HG03460 (cell line): ENCODE results near the gene GNAL.
A peak's percentile ranks its signal among the peaks of the same experiment; 100 is the strongest.
"Not testable (repeated sequence)": the region's sequence is repeated elsewhere in the genome, so short reads cannot be mapped to it uniquely, and the experiment has no call there.

ENCODE experiments used
- ATAC-seq: cut with Tn5 transposase; IDR thresholded peaks from one replicate; pipeline ENCODE4 v1.9.1; 2021; ENCODE audit not compliant: unreplicated experiment

The GNAL gene

DNA sequence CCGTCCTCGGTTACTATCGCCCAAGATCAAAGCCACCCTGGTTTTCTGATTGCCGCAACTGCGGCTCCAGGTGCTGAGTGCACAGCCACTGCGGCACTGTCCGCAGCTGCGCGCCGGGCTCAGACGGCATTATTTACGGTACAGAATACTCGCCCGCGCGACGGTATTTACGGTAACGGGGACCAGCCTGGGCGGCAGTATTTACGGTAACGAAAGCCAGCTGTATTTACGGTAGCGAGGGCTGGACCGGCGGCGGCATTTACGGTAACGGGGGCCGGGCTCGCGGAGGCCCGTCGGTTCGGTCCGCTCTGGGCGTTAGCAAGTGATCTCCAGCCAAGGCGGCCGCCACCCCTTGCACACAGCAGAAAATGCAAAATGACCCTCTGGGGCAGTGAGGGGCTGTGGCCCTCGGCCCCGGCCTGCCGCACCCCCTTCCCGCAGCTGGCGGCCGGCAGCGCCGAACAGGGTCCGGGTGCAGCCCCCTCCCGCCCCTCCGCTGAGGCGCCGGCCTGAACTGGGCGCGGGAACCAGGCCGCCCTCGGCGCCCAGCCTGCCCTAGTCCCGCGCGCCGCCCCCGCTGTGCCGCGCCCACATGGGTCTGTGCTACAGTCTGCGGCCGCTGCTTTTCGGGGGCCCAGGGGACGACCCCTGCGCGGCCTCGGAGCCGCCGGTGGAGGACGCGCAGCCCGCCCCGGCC is at the start of gene GNAL:
TSS of gene GNAL (plus strand) at position 293 of the 697 bp plus-strand sequence. CDS start at position 593, 300 bp downstream.
- ATAC-seq = peak; percentile 73

DNA sequence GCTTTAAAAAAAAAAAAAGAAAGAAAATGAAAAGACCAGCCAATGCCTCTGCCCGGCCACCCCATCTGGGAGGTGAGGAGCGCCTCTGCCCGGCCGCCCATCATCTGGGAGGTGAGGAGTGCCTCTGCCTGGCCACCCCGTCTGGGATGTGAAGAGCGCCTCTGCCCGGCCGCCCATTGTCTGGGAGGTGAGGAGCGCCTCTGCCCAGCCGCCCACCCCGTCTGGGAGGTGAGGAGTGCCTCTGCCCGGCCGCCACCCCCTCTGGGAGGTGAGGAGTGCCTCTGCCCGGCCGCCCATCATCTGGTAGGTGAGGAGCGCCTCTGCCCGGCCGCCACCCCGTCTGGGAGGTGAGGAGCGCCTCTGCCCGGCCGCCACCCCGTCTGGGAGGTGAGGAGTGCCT is 41.8 kb upstream of the GNAL start:
- ATAC-seq = not testable (repeated sequence)

DNA sequence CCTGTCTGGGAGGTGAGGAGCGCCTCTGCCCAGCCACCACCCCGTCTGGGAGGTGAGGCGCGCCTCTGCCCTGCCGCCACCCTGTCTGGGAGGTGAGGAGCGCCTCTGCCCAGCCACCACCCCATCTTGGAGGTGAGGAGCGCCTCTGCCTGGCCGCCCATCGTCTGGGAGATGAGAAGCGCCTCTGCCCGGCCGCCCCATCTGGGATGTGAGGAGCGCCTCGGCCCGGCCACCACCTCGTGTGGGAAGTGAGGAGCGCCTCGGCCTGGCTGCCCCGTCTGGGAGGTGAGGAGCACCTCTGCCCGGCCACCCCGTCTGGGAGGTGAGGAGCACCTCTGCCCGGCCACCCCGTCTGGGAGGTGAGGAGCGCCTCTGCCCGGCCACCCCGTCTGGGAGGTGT is 41.3 kb upstream of the GNAL start:
- ATAC-seq = not testable (repeated sequence)

DNA sequence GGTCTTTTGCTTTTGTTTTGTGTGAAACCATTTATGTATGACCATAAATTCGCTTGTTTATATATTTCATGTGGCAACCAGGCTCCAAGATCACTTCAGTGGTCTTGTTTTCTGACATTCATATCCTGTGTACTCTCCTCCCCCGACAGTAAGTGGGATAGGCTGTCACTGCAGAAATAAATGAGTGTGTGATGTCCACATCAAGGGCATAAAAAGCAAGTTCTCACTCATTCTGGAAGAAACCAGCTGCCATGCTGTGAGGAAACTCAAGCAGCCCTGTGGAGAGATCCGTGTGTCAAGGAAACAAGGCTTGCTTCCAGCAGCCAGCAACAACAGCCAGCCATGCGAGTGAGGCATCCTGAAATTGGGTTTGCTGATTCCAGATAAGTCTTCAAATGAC is 39.2 kb upstream of the GNAL start:
- ATAC-seq = no peak

DNA sequence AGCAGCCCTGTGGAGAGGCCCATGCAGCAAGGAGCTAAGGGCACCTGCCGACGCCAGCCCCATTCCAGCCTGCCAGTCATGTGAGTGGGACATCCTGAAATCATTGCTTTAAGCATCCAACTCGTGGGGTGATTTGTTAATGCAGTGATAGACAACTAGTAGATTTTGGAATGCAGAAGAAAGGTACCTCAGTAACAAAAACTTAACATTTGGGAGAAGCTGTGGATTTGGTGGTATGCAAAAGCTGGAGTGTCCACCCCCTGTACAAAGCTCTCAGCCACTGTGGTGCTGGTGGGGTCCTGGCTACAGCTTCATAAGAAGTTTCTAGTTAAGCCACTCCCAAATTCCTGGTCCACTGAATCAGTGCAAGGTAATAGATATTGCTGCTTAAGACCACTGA is 37.2 kb upstream of the GNAL start:
- no peak for ATAC-seq

DNA sequence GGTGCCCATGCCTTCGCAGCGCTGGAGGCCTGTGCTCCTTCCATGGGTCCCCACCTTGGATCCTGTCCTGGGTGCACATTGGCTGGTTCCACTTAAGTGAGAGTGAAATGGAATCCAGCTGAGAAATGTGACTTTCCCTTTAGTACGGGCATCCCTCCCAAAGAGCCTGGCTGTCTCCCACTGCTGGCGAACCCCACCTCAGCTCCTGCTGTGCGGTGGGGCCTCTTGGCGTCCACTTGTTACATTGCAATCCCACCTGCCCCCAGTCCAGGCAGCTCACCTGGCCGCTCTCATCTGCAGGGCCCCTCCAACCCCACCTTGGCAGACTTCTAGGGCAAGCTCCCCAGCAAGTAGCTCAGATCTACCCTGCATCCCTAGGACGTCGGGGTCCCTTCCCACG is 35.5 kb upstream of the GNAL start:
- ATAC-seq = no peak

DNA sequence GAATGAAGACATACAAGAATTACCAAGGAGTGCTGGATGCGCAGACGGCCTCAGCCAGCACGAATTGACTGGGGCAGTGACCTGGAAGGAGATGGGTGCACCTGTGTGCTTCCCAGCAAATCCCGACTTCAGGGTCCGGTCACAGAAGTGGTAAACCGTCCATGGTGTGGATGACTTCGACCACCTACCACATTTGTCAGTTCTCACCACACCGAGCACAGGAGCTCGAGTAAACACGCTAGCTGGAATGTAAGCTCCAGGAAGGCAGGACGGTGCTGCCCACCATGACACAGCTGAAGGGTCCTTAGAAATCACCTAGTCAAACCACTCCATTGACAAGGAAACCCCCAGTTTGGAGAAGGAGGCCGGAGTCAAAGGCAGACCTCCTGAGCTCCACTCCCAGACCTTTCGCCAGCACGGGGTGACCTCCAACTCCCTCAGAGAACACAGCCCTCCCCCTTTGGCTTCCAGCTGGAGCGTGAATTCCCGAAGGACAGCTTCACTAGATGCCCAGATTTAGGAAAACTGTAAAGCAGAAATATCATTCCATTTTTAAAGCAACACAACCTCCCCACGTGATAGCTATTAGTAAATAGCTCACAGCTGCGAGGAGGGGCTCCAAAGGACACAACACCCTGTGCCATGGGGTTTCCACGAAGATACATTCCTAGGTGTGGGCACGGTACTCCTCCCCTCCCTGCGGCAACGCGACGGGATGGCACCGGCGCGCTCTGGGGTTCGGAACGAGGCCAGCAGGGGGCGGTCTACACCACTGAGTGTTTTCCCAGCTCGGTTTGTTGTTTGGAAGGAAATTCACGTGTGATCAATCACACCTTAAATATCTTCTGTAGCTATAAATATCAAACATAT is 34.1 kb upstream of the GNAL start:
- no peak for ATAC-seq

DNA sequence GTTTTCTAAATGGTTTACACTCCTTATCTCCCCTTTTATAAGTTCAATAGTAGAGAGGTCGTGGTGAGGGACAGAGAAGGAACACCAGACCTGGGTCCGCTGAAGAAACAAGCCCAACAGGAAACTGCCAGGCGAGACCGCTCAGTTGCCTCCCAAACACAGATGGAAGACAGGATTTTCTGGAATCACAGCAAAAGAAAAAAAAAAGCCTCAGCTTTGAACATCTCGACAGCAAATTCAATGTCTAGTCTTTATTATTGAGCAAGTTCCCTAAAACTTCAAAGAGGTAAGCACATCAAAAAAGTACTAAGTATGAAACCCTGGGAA is 33.5 kb upstream of the GNAL start:
- no peak for ATAC-seq

DNA sequence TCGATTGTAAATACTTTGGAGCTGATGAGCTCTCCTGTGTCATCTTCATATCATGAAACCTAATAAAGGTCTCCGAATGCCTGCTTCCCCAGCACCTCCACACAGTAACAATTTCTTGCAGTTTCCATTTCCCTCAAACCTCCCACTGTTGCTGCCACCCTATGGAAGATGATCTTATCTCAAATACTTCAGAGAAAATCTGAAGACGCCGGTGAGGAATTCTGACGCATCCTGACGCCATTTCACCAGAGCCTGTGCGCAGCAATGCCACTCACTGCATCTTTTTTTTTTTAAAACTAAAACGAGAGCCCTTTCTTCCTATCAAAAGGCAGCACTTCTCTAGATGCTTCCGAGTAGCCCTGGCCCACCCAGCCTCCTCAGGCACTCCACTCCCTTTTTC is 31.9 kb upstream of the GNAL start:
- ATAC-seq = no peak

DNA sequence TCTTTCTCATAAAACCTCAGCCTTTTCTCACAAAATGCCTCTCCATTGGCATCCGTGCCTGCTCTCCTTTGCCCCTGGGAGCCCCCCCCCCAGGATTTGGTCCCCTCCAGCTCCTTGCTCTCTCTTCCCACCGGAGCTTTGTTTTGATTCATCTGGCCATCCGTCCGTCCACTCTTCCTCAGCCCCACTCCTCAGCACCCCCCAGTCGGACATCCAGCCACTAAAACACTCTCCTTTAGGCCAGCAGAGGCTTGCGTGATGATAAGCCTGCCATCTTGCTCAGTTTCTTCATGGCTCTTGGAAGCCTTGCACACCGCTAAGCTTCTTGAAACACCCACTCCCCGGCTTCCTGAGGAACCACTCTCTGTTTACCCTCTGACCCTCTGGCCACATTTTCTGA is 31.5 kb upstream of the GNAL start:
- ATAC-seq = no peak

DNA sequence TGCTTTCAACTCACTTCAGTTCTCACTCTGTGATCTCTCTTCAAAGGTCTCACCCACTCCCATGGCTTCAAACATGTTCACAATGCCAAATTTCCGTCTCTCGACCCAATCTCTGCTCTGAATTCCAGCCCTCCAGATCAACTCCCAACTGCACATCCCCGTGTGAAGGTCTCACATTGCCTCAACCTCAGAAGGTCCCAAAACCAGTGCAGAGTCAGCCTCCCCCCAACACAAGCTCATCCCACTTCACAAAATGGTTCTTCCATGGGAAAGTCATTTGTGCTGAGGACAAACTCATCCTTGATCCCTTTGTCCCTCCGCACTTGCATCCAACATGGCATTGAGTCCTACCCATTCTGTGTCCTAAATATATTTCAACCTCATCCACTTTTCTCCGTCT is 31.0 kb upstream of the GNAL start:
- no peak for ATAC-seq

DNA sequence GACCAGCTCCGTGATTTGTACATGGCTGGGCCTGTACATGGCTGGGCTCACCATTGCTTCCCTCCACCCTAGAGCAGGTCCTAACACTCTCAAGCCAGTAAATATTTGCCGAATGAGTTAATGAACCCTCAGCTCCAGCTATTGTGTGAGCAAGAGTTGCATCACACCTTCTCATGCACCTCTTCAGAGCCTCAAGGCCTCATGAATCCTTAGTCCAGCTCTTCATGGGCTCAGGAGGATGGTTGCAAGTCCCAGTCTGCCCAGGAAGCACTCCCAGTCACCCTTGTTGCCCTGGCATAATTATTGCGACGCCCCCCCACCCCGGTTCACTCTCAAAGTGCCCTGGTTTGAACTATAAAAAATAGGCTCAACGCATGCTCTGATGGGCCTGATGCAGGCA is 30.1 kb upstream of the GNAL start:
- ATAC-seq = no peak

DNA sequence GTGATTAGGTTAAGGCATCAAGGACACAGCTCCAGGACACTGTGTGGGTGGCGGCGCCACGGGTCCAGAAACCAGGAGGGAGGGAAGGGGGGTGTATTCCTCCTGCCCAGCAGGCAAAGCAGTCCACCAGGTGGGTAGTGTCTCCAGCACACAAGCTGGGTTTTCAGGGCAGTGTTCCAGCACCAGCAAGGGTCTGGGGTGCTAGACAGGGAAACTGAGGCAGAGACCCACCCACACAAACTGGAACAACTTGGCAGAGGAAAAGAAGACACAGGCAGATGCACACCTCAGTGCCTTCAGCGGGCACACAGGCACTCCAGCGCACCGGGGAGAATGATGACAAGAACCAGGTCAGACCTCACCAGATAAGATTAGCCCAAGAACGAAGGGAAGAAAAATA is 28.4 kb upstream of the GNAL start:
- ATAC-seq = no peak

DNA sequence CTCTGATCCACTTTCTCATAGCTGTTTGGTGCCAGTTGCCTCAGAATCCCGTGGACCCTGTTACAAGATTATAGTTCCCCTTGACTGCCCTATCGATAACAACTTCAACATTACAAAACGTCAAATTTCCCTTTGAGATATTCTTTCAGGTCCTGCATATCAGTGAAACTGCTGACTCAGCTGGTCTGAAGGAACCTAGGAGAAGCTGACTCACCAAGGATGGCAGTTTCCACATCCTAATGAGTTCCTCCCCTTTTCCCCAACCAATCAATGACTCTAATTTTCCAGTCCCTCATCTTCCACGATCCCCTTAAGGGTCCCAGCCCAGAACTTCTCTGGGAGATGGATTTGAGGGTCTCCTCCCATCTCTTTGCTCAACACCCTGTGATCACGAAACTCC is 27.6 kb upstream of the GNAL start:
- ATAC-seq = no peak

DNA sequence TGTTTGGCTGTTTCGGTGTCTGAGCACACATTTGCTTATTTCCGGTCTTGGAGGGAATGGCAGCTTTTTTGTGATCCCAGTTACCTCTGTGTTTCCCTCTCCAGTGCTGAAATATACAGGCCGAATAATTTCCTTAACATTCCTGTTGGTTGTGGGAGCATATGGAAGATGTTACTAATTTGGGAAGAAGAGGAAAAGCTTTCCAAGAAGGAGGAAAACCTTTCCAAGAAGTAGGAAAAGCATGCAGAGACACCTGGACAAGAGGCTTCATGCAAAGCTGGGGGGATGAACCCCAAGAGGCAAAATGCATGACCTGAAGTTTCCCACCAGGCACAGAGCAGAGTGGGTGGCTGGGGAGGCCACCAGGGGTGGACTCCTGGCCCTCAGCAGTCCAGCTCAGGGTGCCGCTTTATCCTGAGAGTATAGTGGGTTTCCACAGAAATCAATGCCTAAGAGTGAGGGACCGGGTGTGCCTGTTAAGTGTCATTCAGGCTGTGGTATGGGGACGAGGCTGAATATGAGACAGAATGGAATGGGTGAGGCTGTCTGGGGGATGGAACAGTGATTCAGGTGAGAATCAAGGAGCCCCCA is 25.5 kb upstream of the GNAL start:
- ATAC-seq = no peak

DNA sequence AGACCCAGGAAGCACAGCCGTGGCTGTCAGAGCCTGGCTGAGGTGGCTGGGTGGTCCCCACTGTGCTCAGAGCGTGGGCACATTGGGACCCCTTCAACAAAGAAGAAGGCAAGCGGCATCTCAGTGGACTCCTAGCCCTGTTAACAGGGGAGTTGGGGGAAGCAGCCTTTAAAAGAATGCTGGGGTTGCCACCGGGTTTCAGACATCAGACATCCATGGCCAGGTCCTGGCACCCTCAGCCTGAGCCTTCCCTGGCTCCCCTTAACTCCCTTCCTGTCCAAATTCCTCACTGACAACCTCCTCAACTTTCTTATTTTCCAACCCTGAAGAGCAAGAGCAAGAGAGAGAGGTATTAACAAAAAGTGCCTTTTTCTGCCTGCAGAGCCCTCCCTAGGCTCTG is 24.8 kb upstream of the GNAL start:
- ATAC-seq = no peak

DNA sequence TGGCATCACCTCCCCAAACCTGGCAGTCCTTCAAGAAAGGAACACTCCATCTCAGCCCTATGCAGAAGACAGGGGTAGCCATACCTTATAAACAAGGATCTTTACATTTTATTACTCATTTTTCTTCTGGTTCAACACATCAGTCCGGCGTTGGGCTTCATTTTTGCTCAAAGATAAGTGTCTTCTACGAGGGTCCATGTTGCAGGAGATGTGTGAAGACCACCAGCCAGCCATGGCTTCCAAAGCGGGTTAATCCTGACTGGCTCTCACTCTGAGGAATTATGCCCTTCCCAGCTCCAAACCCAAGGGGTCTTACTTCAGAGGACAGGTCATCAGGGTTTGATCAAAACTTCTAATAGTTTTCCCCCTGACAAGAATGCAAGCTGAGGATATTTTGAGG is 23.9 kb upstream of the GNAL start:
- ATAC-seq = no peak

DNA sequence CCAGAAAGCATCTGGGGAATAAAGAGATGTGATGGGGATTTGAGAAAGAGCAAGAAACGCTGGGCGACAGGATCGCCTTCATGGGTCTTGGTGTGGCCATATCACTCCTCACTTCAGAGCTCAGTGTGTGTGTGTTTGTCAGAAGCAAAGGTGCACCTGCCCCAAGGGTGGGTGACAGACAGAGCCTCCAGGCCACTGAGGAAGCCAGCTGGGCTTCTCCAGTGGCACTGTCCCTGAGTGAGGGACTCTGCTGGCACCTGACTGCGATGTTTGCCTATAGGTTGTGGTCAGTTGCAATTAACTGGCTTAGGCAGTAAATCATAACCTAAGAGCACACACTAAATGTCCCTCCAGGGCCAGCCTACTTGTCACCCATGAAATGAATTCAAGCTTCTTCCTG is 23.5 kb upstream of the GNAL start:
- ATAC-seq = no peak

DNA sequence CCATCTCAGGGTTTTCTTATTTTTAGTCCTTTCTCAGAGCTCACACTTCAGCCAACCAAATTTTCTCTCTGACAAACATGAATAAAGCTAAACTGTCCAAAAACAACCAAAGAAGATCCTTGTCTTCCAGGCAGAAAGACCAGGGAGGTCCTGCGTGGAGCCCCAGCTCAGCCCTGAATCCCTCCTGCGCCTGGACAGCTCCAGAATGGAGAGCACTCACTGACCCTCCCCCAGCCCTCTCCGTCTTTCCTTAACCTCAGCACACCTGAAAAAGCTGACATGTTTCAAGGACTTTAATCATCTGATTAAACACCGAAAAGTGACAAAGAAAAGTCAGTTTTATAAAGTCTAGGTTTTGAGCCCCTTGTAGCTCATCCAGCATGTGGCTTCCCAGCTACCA is 22.9 kb upstream of the GNAL start:
- no peak for ATAC-seq

DNA sequence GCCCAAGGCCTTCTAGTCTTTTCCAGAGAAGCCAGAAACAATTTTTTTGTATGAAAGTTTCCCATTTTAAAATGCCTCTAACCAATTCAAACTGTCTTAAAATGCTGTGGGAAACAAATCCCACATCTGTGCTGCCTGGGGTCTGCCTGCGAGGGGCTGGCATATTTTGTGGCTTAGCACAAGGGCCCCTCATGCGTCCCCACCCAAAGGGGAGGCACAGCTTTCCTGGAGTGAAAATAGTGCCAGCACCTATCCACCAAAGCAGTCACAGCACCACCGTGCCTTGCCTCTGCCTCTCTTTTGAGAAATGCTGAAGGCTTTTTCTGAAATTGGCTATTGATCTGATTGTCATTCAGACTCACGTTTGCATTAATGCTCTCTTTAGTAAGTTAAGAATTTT is 22.2 kb upstream of the GNAL start:
- no peak for ATAC-seq

DNA sequence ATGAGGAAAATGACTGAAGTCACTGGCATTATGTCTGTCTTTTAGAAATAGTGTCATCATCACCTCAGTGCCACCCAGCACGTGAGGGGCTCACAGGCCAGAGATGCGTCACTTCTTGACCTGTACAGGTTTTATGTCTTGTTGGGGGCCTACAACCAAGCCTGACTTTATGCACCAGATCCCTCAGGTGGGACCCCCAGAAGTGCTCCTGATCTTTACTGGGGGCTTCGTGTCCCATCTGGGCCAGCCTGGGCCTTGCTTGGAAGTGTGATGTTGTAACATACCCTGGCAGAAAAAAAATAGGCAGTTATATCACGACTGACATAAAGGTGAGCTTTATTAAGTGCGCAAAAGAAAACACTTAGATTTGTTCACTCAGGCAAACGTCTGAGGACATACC is 21.5 kb upstream of the GNAL start:
- no peak for ATAC-seq

DNA sequence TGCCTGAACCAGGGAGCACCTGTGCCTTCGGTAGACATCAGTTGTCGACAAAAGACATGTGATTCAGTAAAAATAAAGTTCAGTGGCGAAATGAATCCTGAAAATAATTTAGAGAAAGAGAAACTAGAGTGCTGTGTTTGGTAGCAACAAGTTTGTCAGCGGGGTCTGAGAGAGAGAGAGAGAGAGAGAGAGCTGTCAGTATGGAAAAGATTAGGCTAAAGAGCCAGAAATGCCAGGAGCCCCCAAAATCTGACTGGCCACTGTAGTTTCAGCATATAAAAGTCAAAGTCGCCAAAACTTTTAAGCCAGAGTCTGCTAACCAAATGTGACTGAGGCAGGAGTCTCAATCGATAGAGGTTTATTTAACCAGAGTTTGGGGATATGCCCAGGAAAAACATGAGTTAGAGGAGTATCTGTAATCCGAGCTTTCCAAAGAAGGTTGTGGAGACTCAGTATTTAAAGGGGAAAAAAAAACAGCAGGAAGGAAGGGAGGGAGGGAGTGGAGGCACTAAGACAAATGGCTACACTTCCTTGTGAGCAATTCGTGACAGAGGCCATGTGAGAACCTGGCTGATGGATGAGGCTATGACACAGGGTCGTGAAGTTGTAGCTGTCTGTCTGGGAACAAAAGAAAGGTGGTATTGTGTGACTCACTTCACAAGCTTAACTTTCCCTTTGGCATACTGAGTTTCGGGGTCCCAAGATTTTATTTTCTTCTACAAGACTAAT is 20.5 kb upstream of the GNAL start:
- no peak for ATAC-seq
